ENCODE results near the gene WWTR1.

The WWTR1 gene

DNA sequence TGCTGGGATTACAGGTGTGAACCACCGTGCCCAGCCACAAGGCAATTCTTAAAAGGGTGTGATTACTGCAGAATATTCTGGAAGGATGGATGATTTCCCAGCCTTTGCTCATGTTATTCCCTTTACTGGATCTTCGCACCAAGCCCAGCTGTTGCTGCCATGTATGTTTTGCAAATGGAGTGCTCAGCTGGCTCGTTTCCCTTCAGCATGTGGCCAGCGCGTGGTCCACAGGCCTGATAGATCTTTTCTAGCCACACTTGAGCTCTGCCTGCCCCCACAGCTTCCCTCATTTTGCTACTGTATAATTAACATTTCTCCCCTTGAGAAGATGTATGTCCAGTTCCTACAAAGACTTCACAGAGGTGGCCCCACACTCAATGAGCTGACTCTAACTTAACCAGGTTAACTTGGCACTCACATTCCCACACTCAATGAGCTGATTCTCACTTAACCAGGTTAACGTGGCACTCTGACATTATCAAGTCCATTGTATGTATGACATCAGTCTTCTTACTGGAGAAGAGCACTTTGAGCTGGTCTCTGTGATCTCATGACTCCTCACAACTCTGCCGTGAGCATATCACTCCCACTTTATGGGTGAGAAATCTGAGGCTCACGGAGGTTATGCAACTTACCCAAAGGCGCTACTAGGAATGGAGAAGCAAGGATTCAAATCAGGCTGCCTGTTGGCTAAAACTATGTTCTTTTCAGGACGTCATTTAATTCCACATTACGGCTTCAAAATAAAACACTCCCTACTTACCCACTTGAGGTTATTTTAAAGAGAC lies 134.1 kb downstream of the WWTR1 start:
- DNase-seq = no peak

DNA sequence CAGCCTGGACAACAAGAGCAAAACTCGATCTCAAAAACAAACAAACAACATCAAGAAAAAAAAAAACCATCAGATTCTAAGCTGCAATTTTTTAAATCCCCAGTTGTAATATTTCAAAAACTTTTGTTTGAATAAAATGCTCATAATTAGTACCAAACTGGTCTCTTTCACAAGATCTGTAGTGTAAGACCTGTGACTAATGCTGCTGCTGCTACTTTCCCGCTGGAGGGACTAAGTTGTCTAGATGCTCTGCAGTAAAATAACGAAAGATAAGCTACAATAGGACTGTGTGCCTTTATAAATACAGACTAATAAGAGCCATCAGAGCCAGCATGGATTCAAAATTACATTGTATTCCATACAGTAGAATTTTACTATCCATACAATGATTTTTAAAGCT lies 137.9 kb downstream of the WWTR1 start:
- DNase-seq = no peak

DNA sequence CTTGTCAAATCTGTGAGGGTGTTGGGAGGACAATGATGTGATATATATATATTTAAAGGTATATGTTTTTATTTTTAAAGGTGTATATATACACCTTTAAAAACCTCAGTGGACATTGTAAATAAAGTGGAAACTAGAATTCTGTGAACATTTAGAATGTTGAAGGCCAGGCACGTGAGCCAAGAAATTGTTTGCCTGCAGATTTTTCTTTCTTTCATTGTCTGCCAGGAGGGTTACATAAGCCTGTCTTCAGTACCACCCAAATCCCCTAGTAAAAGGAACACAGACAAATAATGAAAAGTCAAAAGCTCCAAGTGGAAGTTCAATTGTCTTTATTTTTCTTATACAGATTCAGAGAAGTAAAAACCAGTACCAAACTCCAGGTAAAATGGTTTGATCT lies 140.9 kb downstream of the WWTR1 start:
- no peak for DNase-seq

DNA sequence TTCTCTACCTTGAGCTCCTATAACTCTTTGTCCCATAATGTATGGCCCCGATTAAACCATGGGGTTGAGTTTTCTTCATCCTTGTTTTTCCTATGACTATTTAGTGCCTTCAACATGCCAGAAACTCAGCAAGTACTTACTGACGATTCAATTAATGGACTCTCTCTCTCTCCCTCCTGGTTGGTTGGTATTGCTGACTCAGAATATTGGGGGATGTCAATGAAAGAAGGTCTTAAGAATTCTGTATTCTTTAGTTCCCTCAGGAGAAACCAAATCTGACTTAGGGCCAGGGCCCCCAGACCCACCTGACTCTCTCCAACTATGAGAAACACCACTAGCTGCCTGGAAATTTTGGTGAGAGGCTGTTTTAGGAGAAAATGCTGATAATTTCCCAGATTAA lies 142.6 kb downstream of the WWTR1 start:
- DNase-seq = no peak

DNA sequence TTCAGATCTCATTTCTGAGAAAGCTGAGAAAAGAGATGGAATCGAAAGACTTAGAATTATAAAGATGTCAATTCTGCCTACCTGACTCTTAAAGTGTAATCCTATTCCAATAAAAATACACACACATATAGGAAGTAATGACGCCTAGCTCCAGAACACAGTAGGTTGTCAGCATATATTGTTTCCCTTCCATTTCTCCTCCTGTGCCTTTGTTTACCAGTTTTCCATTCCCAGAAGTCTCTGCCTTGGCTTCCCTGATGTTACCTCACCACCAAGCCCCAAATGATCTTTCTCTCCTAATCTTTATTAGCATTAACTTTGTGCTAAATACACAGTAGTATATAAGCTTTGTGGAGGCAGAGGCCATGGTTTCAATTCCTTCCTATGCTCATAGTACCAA lies 143.4 kb downstream of the WWTR1 start:
- no peak for DNase-seq

DNA sequence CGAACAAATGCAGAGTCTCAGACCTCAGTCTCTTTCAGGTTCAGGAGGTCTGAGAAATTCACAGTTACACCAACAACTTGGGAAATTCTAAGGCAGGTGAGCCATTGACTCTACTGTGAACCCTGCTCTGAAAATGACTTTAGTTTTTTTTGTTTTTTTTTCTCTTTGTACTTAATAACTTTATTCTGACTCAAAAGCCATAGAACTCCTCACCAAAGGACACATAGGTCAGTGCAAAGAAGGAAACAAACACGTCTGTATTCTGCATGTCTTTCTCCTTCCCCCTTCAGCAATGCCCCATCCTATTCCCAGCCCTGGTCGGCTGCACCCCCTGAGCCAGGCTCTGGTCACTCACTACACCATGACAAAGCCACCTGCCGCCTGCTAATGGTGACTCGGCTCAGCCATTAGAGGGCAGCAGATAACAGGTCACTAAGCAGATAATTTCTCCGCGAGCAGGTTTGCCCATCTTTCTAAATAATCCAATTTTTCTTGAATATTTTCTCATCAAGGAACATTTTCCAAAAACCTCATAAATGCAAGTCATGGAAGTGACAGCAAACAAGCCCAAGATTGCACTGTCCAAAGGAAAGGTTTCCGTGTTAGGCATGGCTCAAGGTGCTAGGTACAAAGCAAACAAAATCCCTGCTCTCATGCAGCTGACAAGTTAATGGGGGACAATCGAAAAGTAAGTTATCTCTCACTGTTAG lies 145.6 kb downstream of the WWTR1 start:
- DNase-seq = peak; percentile 80

DNA sequence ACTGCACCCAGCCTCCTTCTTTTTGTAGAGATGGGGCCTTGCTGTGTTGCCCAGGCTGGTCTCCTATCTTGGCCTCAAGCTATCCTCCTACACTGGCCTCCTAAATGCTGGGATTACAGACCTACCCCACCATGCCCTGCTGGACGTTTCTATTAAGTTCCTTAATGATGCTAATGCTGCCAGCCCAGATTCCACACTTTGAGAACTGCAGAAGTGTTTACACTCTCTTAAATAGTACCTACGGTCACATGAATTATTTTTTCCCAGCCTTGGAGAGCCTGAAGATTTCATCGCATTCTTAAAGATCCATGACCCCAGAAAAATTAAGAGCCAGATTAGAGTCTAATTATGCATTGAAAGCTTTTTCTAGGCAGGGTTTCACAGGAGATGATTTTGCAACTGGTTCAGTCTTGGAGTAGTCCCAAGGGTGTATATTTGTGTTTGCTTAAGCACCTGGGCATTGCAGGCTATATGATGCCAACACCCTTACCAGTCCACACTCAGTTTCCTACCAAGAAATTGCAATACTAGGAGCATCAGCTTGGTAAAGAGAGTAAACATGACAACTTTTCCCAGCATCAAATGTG lies 146.7 kb downstream of the WWTR1 start:
- DNase-seq = no peak

DNA sequence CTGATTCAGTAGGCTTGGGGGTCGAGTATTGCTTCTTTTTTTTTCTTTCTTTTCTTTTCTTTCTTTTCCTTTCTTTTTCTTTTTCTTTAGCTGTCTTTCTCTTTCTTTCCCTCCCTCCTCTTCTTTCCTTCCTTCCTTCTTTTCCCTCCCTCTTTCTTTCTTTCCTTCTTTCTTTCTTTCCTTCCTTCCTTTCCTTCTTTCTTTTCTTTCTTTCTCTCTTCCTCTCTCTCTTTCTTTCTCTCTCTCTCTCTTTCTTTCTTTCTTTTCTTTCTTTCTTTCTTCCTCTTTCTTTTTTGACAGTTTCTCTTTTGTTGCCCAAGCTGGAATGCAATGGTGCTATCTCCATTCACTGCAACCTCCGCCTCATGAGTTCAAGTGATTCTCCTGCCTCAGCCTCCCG lies 147.3 kb downstream of the WWTR1 start:
- DNase-seq = no peak

DNA sequence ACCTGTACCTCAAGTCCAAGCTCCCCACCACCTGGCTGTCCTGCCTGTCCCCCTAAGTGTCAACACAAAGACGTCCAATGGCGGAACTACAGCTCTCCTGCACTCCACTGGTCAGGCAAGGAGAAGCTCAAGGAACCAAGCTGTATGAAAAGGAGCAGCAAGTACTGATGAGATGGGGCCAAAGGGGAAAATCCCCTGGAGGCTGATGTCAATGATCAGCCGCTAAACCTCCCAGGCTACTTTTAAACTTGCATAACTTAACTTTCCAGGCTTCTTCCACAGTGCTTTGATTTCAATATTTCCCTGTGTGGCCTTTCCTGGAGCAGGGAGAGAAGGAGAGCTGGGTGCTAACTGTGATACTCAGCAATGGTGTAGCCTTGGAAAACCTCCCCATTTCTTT lies 148.3 kb downstream of the WWTR1 start:
- DNase-seq = no peak

DNA sequence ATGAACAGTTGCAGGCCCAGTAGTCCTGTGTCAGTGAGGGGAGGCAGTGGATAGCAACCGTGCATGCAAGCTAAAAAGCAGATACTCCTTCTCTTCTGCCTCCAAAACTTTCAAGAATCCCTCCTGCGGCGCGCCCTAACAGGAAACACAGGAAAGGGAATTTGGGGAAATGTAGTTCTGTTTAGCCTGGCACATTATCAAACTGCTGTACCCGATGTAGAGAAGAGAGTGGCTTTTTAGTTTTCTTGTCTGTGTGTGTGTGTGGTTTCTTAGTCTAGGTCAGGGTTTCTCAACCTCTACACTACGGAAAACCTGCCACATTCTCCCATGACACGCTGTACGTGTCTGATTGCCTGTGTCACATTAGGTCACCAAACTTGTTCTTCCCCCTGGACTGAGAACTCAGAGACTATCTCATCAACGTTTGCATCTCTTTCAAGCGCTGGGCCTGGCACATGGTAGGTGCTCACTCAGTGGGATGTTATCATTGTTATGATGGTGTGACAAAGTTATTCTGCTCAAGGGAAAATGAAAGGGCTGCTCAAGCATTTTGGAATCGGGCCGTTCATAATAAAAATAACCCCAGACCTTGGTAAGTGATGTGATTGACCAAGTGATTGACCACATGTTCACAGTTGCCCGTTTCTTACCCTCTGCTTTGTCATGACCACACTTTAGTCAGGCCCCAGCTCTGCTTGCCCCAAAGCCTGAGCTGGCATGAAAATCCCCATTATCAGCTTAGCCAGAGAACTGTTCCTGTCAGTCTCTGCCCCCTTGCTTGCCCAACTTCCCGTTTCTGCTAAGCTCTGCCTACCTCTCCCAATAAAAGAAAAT lies 150.1 kb downstream of the WWTR1 start:
- peak; percentile 78 for DNase-seq

DNA sequence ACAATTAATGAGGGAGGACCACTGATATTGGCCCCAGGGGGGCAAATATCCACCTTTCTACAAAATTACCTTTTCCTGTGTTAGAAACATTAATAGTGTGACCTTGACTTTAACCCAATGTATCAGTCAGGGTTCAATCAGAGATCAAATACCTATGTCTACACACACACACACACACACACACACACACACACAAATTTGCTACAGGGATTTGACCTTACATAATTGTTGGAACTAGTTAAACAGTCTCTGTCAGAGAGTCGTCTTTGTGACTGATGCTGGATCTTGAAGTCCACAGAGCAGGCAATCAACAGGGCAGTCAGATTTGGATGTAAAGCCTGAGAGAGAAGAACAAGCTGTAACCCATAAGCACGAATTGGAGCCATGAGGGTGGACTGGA lies 150.9 kb downstream of the WWTR1 start:
- no peak for DNase-seq

DNA sequence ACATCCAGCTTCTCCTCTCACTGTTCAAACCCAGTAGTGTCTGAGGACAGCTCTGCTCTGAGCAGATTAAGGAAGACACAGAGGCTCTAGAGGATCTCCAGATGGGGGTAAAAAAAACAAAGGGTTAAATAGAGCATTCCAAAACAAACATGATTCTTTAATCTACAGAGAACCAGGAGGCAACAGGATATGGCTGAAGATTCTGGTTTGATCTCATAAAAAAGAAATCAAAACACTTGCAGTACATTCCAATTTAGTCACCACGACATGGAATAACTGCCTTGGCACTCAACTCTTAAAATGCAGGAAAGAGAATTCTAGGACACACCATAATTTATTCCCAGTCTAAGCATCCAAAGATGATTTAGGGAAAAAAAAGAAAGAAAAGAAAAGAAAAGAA lies 151.3 kb downstream of the WWTR1 start:
- no peak for DNase-seq

DNA sequence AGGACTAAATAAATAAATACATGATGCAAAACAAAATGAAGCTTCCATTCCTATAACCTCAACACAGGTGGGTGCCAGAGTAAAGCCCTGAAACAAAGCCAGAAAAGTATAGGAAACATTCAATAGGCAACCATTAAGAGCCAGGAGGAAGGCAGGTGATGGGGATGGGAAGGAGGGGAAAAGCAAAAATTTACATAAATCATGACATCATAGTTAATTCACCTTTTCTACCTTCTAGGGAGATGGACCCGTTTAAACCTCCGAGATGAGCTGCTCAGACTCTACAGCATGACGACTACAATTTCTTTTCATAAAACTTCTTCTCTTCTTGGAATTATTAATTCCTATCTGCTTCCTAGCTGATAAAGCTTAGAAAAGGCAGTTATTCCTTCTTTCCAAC lies 155.4 kb downstream of the WWTR1 start:
- no peak for DNase-seq

DNA sequence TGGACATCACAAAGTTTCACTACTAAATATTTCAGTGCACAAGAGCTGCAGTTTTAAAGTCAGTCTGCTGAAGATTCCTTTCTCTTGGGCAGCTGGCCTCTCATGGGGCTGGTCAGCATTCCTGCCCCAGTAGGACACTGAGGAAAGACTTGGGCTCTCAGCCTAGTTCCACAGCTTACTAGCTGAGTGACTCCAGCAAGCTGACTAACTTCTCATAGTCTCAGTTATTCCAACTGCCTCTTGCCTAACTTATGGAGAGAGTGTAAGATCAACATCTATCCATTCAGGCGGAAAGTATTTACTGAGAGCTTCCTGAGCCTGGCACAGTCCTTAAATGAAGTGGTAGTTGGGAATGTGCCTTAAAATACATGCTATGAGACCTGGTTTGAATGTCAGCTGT lies 156.3 kb downstream of the WWTR1 start:
- DNase-seq = no peak

DNA sequence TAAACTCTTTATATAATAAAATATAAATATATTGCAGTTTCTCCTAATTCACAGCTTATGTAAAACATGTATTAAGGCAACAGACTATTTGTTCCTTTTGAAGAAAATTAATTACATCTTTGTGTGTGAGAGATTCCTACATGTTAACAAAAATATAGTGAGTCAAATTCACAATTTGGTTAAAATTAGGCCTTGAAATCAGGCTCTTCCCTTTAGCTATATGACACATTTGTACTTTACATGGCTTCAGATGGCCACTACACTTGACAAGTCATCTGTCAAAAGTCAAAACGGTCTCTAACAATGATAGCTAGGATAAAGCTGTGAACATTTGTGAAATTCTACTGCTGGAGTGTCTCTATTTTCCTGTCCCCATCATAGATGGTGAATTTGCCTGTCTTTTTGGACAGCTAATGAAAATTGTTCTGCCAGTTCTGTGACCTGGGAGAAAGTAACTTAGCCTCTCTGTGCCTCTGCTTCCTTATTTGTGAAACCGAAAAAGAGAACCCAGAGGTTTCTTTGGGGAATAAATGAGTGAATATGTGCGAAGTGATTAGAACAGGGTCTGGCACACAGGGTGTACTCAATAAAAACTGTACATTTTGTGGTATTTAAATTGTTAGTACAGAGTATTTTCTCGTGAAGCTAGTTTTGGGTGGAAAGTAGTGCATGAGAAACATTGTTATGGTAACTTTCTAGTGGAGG lies 159.7 kb downstream of the WWTR1 start:
- no peak for DNase-seq

DNA sequence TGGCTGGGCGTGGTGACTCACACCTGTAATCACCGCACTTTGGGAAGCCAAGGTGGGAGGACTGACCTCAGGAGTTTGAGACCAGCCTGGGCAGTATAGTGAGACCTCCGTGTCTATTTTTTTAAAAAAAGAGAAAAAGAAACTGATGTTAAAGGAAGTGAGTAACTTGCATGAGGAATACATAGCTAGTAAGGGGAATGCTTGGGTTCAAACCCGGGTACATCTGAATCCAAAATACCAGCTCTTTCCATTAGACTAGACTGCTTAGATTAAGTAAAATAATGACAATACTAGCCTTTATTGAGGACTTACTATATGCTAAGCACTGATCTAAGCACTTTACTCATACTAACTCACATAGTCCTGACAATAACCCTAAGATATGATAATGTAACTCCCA lies 160.9 kb downstream of the WWTR1 start:
- DNase-seq = no peak

DNA sequence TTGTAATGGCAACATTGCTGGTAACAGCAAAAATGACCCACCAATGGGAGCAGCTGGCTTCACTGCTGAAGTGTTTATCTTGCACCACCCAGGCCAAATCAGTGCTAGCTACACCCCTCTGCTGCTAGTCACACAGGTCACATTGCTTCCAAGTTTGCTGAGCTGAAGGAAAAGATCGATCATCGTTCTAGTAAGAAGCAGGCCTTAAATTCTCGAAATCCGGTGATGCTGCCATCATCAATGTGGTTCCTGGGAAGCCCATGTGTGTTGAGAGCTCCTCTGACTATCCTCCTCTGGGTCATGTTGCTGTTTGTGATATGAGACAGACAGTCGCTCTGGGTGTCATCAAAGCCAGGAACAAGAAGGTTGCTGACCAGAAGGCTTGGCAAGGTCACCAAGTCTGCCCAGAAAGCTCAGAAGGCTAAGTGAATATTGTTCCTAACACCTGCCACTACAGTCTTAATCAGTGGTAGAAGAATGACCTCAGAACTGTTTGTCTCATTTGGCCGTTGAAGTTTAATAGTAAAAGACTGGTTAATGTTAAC lies 162.2 kb downstream of the WWTR1 start:
- DNase-seq = no peak

DNA sequence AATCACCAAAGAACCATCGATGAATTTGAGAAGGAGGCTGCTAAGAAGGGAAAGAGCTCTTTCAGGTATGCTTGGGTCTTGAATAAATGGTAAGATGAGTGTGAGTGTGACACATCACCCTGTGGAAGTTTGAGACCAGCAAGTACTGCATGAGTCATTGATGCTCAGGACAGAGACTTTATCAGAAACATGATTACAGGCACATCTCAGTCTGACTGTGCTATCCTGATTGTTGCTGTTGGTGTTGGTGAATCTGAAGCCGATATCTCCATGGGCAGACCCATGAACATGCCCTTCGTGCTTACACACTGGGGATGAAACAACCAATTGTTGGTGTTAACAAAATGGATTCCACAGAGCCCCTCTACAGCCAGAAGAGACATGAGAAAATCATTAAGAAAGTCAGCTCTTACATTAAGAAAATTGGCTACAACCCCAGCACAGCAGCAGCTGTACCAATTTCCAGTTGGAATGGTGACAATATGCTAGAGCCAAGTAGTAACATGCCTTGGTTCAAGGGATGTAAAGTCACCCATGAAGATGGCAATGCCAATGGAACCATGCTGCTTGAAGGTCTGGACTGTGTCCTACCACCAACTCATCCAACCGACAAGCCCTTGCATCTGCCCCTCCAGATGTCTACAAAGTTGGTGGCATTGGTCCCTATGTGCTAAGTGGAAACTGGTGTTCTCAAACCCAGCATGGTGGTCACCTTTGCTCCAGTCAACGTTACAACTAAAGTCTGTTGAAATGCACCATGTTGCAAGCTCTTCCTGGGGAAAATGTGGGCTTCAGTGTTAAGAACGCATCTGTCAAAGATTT lies 162.9 kb downstream of the WWTR1 start:
- DNase-seq = no peak

DNA sequence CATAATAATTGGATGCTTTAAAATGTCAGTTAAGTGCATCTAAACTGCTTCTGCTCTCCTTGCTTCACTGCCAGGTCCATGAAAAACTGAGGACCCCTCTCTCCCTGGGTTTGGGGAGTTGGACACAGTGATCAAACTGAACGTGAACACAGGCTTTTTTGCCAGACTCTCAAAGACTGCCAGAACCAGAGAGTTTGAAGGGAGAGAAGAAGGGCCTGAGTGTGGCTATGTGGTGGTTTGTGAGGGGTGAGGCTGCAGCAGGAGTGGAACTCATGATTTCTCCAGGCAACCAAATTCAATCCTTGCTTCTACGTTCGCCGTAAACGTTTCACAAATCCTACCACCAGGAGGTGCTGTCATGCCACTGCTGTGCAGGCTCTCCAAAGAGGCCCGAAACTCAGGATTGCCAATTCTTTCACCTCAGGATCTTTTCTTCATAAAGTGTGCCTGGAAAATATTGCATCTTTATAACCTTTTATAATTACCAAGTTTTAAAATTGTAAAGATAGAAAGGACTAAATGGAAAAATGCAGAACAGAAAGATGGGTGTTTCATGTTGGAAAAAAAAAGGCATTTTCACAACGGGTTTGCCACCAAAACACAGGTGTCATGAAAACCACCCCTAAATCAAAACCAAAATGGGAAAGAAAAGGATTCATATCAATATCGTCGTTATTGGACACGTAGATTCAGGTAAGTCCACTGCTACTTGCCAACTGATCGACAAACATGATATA lies 163.6 kb downstream of the WWTR1 start:
- DNase-seq = peak; percentile 81

DNA sequence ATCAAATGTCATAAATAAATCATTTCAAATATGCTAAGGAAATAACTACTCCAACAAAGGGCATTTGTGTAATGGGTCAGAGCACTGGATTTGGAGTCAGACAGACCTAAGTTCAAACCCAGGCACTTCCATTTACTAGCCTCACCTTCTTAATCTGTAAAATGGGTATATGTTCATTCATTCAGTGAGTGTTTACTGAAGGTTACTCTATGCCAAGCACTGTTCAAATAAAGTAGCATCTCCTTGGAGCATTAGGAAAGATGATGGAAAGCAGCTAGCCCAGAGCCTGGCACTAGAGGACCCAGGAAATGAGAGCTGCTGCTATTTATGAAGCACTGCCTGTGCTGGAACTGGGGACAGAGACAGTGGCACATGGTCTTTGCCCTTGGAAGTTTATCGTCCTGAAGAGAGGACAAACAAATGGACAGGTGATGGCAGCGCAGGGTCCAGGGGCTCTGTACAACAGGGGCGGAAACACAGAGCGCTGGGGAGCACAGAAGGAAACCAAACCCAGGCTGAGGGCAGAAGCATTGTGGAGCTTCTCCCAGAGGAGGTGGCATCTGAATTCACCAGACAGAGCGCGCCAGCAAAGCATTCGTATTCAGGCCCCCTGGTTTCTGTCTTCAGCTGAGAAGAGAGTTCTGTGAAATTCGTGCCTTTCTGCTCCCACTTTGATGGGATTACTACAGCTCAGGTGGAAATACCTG lies 164.4 kb downstream of the WWTR1 start:
- DNase-seq = no peak
